GM23338 (cell line): ENCODE results near the gene VPS54.

Experiments used
- CREB1 ChIP-seq: fragments of 250-450 bp; sonication (Bioruptor Pico); IDR thresholded peaks from 2 replicates; pipeline ENCODE4 v1.5.0; 2020; ENCODE audit warnings: low read depth, mild to moderate bottlenecking, moderate library complexity
- CTCF ChIP-seq, 2 experiments: fragments of 200-600 bp in 1 of 2; sonication (generic) in 1 of 2; conservative IDR thresholded peaks; 2 replicates each; pipeline versions ENCODE4 v1.5.1 to v1.6.1; 2016 to 2017; ENCODE audit warnings: antibody characterized with exemption in 2 of 2, low read depth in 2 of 2, mild to moderate bottlenecking in 2 of 2, moderate library complexity in 1 of 2
- ETS1 ChIP-seq: IDR thresholded peaks from 2 replicates; pipeline ENCODE4 v1.6.1; 2016; ENCODE audit warnings: antibody characterized with exemption
- EZH2 ChIP-seq: fragments of 200-600 bp; sonication (generic); IDR thresholded peaks from one replicate; pipeline ENCODE4 v1.8.0; 2017; ENCODE audit warnings: antibody characterized with exemption, mild to moderate bottlenecking, low read depth; ENCODE audit not compliant: unreplicated experiment
- EZH2phosphoT487 ChIP-seq: fragments of 200-600 bp; sonication (generic); IDR thresholded peaks from one replicate; pipeline ENCODE4 v1.8.1; 2018; ENCODE audit warnings: antibody characterized with exemption; ENCODE audit not compliant: unreplicated experiment
- JUNB ChIP-seq: IDR thresholded peaks from one replicate; pipeline ENCODE4 v1.6.1; 2016; ENCODE audit warnings: antibody characterized with exemption; ENCODE audit not compliant: unreplicated experiment
- NANOG ChIP-seq: IDR thresholded peaks from 2 replicates; pipeline ENCODE4 v1.6.1; 2016; ENCODE audit warnings: antibody characterized with exemption, borderline replicate concordance
- POLR2AphosphoS5 ChIP-seq: IDR thresholded peaks from 2 replicates; pipeline ENCODE4 v1.6.1; 2016; ENCODE audit warnings: antibody characterized with exemption, low read depth
- REST ChIP-seq: IDR thresholded peaks from one replicate; pipeline ENCODE4 v1.6.1; 2018; ENCODE audit warnings: antibody characterized with exemption; ENCODE audit not compliant: unreplicated experiment
- STAT1 ChIP-seq: IDR thresholded peaks from one replicate; pipeline ENCODE4 v1.6.1; 2016; ENCODE audit warnings: antibody characterized with exemption; ENCODE audit not compliant: unreplicated experiment
- ZNF114 ChIP-seq: fragments of 250-450 bp; sonication (Bioruptor Pico); IDR thresholded peaks from 2 replicates; pipeline ENCODE4 v1.5.0; 2020; ENCODE audit warnings: mild to moderate bottlenecking, moderate library complexity
- ZNF331 ChIP-seq: fragments of 250-450 bp; sonication (Bioruptor Pico); IDR thresholded peaks from 2 replicates; pipeline ENCODE4 v1.5.0; 2020; ENCODE audit warnings: low read depth, mild to moderate bottlenecking, moderate library complexity
- ZNF462 ChIP-seq: fragments of 250-450 bp; sonication (Bioruptor Pico); IDR thresholded peaks from 2 replicates; pipeline ENCODE4 v1.5.0; 2020; ENCODE audit warnings: mild to moderate bottlenecking, moderate library complexity

GRCh38 chr2:64018701-64019082 lies 536 bp downstream of the VPS54 start:
- no peak for TF ChIP-seq CTCF (conservative IDR thresholded peaks at IDR 0.05; ENCODE audit: low read depth in 2 of 2)
- TF ChIP-seq EZH2, result no peak
- no peak for TF ChIP-seq EZH2phosphoT487
- TF ChIP-seq REST, result no peak
- TF ChIP-seq CREB1, result no peak
- TF ChIP-seq STAT1, result no peak
- TF ChIP-seq POLR2AphosphoS5, result no peak
- TF ChIP-seq JUNB, result no peak
- no peak for TF ChIP-seq NANOG
- no peak for TF ChIP-seq ZNF114 (CRISPR knock-in tag)
- TF ChIP-seq ETS1, result no peak
- TF ChIP-seq ZNF462, result no peak
- no peak for TF ChIP-seq ZNF331 (CRISPR knock-in tag)
